Keratinocyte (primary cell): ENCODE data around the gene AMBRA1.

Experiments used
- EZH2 ChIP-seq: IDR thresholded peaks from one replicate; pipeline ENCODE4 v1.6.1; 2012; ENCODE audit warnings: inconsistent platforms, mild to moderate bottlenecking, low read length, moderate library complexity
- TF ChIP-seq, protein P1 (sequence below), 3 experiments: IDR thresholded peaks in 1 of 3; conservative IDR thresholded peaks in 1 of 3; optimal IDR thresholded peaks in 1 of 3; 2 replicates in 2 of 3; 3 replicates in 1 of 3; pipeline versions ENCODE3 to v1.5.1; 2011; ENCODE audit warnings: low read length in 3 of 3, mild to moderate bottlenecking in 3 of 3, moderate library complexity in 2 of 3, control low read depth in 1 of 3, inconsistent platforms in 1 of 3; ENCODE audit not compliant: insufficient read depth in 2 of 3; ENCODE audit errors: extremely low read depth in 1 of 3

DNA sequence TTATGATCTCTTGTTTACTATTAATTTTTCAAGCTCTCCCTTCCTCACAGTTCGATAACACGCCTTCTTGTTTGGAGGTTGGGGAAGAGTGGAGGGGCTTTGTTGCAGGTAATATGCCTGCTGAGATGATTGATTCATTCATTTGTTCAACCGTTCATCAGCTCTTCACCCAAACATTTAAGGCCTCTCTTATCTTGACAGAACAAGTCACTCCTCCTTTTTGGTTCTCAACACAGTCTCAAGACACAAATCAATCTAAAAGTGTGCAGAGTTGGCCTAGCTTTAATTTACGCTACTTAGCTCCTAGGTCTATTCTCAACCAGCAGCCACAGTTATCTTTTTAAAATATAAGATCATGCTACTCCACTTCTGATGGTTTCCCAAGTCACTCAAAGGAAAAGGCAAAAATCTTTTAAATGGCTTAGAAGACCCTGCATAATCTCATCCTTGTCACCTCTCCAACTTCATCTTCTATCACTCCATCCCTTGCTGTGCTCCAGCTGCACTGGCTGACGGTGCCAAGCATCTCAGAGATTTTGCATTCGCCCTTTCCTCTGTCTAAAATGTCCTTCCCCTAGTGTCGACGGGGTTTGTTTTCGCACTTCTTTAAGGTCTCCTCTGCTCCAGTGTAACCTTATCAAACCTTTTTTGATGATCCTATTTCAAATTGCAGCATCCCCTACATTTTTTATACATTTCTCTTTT is 60.3 kb downstream of the AMBRA1 start:
- TF ChIP-seq, protein P1, sequence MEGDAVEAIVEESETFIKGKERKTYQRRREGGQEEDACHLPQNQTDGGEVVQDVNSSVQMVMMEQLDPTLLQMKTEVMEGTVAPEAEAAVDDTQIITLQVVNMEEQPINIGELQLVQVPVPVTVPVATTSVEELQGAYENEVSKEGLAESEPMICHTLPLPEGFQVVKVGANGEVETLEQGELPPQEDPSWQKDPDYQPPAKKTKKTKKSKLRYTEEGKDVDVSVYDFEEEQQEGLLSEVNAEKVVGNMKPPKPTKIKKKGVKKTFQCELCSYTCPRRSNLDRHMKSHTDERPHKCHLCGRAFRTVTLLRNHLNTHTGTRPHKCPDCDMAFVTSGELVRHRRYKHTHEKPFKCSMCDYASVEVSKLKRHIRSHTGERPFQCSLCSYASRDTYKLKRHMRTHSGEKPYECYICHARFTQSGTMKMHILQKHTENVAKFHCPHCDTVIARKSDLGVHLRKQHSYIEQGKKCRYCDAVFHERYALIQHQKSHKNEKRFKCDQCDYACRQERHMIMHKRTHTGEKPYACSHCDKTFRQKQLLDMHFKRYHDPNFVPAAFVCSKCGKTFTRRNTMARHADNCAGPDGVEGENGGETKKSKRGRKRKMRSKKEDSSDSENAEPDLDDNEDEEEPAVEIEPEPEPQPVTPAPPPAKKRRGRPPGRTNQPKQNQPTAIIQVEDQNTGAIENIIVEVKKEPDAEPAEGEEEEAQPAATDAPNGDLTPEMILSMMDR (optimal IDR thresholded peaks at IDR 0.05 in 1 of 3, IDR thresholded peaks at IDR 0.05 in 1 of 3, conservative IDR thresholded peaks at IDR 0.05 in 1 of 3; ENCODE audit: extremely low read depth in 1 of 3, insufficient read depth in 2 of 3, low read length in 3 of 3), result no peak
- no peak for TF ChIP-seq EZH2
